DMS114 treated with DMSO at 0.1 percent for 48 hours (cell line): ENCODE measurements around the gene PPIL1.
"Not testable (repeated sequence)": the region's sequence is repeated elsewhere in the genome, so short reads cannot be mapped to it uniquely, and the experiment has no call there.

Source experiments
- DNase-seq: peaks from one replicate; lab custom pipeline; 2025; ENCODE audit not compliant: unreplicated experiment; lab: John Stamatoyannopoulos, UW

Gene PPIL1

GRCh38 chr6:36874443-36875249 is at the start of gene PPIL1:
TSS of gene PPIL1 (minus strand) at chr6:36874803. CDS start at chr6:36874772, 31 bp downstream.
- peak; percentile 99 for DNase-seq

- no peak for DNase-seq
These were observed 49.5 kb upstream of the PPIL1 start for GRCh38 chr6:36924131-36924530.

GRCh38 chr6:36920546-36920945 is 45.9 kb upstream of the PPIL1 start:
- no peak for DNase-seq

DNA sequence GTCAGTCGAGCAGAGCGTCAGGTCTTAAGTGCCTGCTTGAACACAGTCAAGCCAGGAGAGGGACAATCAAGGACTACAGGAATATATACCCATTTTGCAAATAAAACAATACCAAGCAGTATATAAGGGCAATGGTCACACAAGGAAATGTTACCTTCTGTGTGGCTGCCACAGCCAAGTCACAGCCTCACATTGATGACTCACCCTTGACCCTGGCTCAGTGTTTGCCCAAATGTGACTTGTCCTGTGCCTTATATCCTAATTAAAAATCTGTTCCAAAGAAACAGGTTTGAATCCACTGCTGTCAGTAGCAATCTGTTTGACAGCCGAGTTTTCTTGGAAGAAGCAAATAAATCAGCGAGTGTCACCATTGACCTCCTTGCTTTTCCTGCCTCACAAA is 45.4 kb upstream of the PPIL1 start:
- no peak for DNase-seq

DNA sequence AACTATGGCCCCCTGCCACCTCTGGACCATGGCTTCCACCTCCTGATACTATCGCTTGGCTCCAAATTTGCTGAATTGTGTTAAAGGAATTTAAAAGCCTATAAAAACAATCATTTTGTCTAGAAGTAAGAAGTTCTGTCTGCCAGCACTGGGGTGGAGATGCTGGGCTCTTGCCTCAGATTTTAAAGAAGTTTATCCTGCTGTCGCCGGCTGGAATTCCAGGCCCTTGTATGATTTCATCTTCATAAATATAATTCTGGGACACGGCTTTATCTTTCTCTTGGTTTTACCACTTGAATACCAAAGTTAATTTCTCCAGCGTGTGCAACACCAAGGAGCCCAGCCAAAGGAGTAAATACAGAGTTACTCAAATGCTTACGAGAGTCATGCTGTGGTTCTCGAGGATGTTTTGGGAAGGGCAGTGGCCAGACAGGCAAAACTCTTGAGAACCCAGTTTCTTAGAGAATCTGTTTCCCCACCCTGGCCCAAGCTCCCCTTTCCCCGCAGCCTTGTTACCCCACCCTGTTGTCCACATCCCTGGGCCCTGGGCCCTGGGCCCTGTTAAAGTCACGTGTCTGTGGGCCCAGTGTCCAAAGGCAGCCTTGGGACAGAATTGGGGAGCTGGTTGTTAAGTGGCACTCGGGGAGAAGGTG is 43.1 kb upstream of the PPIL1 start:
- no peak for DNase-seq

DNA sequence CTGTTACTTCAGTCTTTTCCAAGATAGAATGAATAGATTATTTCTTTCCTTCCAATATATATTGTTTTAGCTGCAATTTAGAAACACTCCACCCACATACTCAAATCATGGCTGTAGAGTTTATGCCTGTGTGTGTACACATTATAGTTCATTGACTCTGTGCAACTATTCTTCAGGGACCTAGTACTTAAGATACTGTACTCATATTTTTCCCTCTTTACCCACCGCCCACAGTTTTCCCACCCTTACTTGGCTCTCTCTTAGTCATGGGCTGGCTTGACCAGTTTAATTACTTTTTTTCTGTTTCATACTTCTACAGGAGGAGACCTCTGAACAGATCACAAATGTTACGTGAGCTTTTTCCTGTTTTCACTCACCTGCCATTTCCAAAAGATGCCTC is 41.5 kb upstream of the PPIL1 start:
- DNase-seq = no peak

GRCh38 chr6:36915599-36915998 is 41.0 kb upstream of the PPIL1 start:
- no peak for DNase-seq

DNA sequence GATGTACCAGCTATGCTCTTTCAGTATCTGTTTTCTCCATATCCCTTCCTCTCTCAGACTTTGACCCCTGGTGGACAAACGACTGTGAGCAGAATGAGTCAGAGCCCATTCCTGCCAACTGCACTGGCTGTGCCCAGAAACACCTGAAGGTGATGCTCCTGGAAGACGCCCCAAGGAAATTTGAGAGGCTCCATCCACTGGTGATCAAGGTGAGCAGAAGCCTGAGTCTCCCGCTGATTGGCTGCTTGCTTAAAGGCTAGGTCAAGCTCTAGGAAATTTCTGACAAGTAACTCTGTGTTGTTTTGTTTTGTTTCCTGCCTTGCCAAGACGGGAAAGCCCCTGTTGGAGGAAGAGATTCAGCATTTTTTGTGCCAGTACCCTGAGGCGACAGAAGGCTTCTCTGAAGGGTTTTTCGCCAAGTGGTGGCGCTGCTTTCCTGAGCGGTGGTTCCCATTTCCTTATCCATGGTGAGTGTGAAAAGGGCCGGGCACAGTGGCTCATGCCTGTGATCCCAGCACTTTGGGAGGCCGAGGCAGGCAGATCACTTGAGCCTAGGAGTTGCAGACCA is 39.7 kb upstream of the PPIL1 start:
- DNase-seq = no peak

DNA sequence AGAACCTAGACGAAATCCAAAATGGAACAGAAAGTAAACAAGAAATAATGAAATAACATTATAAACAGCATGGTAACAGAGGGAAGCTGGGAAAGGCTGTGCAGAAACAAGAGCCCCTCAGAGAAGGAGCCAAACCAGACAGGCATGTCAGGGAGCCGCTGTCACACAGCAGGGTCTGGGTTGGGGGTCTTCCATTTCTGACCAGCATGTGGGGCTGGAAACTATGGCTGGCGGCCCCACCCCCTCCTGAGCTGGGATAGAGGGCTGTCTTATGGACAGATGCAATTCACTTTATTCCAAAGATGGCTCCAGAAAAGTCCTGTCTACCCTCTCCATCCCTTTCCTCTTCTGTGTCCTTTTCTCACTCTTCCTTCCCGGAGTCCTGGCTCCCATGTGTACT is 38.5 kb upstream of the PPIL1 start:
- DNase-seq = no peak

DNA sequence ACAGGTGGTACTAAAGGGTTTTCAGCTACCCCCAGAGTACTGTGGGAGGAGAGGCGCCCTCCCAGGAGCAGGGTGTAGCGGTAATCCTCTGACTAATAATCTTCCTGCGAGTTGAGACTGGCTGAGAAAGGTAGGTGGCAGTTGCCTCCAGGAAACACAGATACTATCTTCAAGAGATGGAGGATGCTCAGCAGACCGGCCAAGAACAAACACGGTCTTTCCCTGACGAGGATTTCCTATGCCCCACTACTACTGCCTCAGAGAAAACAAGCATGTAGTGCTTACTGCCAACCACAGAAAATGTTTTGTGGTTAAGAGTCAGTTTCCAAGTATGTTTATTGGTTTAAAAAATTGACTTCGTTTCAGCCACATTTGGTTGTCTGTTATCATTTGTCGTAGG is 38.0 kb upstream of the PPIL1 start:
- DNase-seq = no peak

DNA sequence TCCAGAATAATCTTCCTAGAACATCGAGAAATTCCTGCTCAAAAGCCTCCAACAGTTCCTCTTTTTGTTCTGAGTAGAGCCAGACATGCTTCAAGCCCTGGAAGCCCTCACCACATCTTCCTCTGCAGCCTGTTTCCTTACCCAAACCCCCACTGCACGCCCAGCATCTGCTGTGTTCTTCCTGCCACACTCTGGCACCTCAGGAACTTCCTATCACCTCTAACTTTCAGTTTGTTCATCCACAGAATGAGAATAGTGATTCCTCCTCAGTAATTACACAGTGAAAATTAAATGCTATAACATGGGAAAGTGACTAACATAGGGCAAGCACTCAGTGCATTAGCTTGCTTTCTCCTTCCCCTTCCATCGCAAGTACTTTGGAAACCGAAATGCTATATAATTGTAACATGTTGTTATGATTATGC is 37.4 kb upstream of the PPIL1 start:
- no peak for DNase-seq

DNA sequence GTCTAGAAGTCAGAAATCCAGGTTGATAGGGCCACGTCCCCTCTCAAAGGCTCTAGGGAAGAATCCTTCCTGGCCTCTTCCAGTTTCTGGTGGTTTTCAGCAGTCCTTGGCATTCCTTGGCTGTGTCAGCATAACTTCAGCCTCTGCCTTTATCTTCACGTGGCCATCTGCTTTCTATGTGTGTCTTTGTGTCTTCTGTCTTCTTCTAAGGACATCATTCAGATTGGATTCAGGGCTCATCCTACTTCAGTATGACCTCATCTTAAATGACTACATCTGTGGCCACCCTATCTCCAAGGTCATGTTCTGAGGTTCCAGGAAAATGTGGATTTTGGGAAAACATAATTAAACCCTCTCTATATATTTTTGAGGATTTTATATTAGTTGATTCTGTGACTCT is 34.1 kb upstream of the PPIL1 start:
- no peak for DNase-seq

DNA sequence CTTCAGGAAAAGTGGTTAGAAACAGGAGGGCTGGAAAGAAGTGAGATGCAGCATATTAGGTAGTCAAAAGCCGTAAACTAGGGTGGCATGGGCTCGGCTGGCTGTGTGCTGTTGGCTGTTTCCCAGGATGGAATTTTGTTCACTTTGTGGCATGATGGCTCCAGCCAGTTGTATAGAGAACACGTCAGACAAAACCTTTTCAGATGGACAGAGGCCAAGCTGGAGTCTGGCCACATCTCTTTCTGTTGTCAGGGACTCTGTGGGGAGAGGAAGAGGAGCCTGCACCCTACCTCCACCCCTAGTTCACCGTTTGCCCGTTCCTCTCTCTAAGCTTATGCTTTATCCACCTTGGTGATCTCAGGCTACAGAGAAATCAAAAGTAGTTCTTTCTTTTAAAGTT is 33.2 kb upstream of the PPIL1 start:
- no peak for DNase-seq

GRCh38 chr6:36906539-36907325 is 32.1 kb upstream of the PPIL1 start:
- DNase-seq = no peak

DNA sequence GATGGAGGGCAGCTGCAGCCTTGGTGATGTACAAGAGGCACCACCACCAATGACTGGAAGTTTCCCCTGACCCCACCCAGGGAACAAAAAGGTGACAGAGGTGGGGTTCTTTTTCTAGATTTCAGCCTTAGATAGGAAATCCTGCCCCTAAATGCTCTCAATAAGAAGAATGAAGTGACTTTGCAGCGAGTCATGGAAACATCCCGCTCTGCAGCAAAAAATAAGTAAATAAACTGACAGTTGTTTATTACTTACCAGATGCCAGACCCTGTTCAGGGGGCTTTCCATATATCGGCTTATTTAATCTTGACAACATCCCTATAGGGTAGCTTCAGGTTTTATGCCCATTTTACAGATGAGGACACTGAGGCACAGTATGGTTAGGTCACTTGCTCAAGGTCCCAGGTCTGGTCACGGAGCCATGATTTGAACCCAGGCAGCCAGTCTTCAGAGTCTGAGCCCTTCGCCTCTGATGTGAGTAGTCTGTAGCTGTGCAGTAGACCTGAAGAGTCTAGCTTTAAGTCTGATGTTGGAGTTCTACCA is 30.3 kb upstream of the PPIL1 start:
- DNase-seq = no peak

GRCh38 chr6:36904114-36904513 is 29.5 kb upstream of the PPIL1 start:
- DNase-seq = no peak

GRCh38 chr6:36897609-36898008 is 23.0 kb upstream of the PPIL1 start:
- DNase-seq = no peak

DNA sequence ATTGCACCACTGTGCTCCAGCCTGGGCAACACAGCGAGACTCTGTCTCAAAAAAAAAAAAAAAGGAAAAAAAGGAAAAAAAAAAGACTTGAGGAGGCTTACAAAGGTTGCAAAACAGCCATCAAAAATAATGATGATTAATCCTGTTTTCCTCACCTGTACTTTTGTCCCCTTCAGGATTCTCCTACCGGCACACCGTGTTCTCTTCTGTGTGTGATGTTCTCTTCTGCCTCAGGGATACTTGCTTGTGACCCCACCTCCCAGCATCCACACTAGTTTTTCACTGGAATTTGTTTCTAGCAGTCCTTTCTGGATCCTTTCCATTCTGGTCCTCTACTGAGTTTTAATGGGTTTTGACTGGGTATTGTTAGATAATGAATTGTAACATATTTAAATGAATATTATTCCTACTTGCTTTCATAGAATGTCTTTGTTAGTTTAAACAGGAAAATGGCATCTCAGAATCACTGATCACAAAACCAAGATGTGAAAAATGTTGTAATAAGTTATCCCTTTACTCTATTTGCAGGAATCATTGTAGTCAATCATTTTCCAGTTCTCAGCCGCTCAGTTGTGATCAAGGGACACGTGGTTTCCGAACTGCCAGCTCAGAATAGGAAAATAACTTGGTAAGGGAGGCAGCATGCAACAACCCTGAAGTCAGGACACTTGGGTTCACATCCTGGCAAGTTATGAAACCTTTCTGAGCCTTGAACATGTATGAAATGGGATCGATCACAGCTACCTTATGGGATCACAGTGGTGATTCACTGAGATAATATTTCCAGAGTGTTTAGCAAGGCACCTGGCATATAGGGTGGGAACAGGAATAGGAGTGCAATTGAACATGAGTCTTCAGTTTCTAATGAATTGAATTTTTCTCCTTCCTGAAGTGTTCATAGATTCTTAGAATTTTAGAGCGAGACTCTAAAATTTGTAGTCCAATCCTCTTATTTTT is 19.7 kb upstream of the PPIL1 start:
- no peak for DNase-seq

DNA sequence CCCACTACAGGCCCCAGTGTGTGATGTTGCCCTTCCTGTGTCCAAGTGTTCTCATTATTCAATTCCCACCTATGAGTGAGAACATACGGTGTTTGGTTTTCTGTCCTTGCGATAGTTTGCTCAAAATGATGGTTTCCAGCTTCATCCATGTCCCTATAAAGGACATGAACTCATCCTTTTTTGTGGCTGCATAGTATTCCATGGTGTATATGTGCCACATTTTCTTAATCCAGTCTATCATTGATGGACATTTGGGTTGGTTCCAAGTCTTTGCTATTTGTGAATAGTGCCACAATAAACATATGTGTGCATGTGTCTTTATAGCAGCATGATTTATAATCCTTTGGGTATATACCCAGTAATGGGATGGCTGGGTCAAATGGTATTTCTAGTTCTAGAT is 16.6 kb upstream of the PPIL1 start:
- not testable (repeated sequence) for DNase-seq

DNA sequence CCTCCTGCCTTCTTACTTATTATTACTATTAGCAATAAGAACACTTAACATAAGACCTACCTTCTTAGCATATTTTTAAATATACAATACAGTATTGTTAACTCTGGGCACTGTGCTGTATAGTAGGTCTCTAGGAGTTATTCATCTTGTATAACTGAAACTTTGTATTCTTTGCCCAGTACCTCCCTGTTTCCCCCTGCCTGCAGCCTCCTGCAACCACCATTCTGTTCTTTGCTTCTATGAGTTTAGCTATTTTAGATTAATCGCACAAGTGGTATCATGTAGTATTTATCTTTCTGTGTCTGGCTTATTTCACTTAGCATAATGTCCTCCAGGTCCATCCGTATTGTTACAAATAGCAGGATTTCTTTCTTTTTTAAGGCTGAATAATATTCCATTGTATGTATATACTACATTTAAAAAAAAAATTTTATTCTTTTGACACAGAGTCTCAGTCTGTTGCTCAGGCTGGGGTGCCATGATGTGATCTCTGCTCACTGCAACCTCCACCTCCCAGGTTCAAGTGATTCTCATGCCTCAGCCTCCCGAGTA is 15.6 kb upstream of the PPIL1 start:
- no peak for DNase-seq
